A673 (cell line): ENCODE results near the gene ELMO3. TPM values are rescaled to one million over a fixed set of nuclear protein-coding genes. Genes with fewer than 3 reads are reported as not detected.

Source experiments
- BruUV-seq: library from RNA; stranded (reverse); fragments of 400-500 nt; replicated peaks from 2 replicates; lab custom pipeline; 2021; lab: Mats Ljungman, UMichigan
- CTCF ChIA-PET: fragments of 300-600 bp; sonication (Branson Sonifier 250); formaldehyde crosslinking; loops from one replicate; lab custom pipeline; 2022; ENCODE audit warnings: antibody characterized with exemption; lab: Charles Lee
- POLR2A ChIA-PET: fragments of 300-600 bp; sonication (Branson Sonifier 250); formaldehyde crosslinking; loops from one replicate; lab custom pipeline; 2022; ENCODE audit warnings: antibody characterized with exemption; ENCODE audit not compliant: low non-redundant PET; lab: Charles Lee
- DNase-seq: peaks from one replicate; pipeline ENCODE4 v3.0.0-alpha.2; 2015; ENCODE audit warnings: low spot score
- H3K27ac ChIP-seq: fragments of 200-600 bp; sonication (generic); 2 replicates; pipeline ENCODE4 v1.5.1; 2016; ENCODE audit warnings: mixed run types, low read depth, mild to moderate bottlenecking, mixed read lengths, antibody characterized with exemption, low read length; ENCODE audit not compliant: poor library complexity, severe bottlenecking
- H3K27me3 ChIP-seq: fragments of 200-600 bp; sonication (generic); replicated peaks from 2 replicates; pipeline ENCODE4 v1.6.1; 2017; ENCODE audit warnings: mixed run types, low read depth, mild to moderate bottlenecking, mixed read lengths, antibody characterized with exemption, low read length; ENCODE audit not compliant: insufficient read depth, poor library complexity
- H3K36me3 ChIP-seq: fragments of 200-600 bp; sonication (generic); 2 replicates; pipeline ENCODE4 v1.6.1; 2016; ENCODE audit warnings: mixed run types, mild to moderate bottlenecking, mixed read lengths, antibody characterized with exemption, low read length; ENCODE audit not compliant: insufficient read depth, poor library complexity, severe bottlenecking
- H3K4me1 ChIP-seq: fragments of 200-600 bp; sonication (generic); 2 replicates; pipeline ENCODE4 v1.6.1; 2017; ENCODE audit warnings: mixed run types, mild to moderate bottlenecking, mixed read lengths, antibody characterized with exemption, low read length; ENCODE audit not compliant: insufficient read depth, poor library complexity, severe bottlenecking
- H3K4me3 ChIP-seq: fragments of 200-600 bp; sonication (generic); 2 replicates; pipeline ENCODE4 v1.5.1; 2016; ENCODE audit warnings: low read depth, mixed run types, mild to moderate bottlenecking, mixed read lengths, low read length; ENCODE audit not compliant: poor library complexity, severe bottlenecking
- H3K9me3 ChIP-seq: fragments of 200-600 bp; sonication (generic); 2 replicates; pipeline ENCODE4 v1.6.1; 2016; ENCODE audit warnings: mixed run types, low read depth, mild to moderate bottlenecking, mixed read lengths, antibody characterized with exemption, low read length; ENCODE audit not compliant: poor library complexity, severe bottlenecking
- EZH2 ChIP-seq: fragments of 200-600 bp; sonication (generic); IDR thresholded peaks from 2 replicates; pipeline ENCODE4 v1.6.1; 2017; ENCODE audit warnings: borderline replicate concordance, low read depth, mild to moderate bottlenecking, mixed read lengths, antibody characterized with exemption, low read length; ENCODE audit not compliant: poor library complexity, severe bottlenecking
- intact Hi-C: fragments of 100-400 bp; cut with micrococcal nuclease; formaldehyde crosslinking; loops from one replicate; pipeline ENCODE4 v1.10.0; 2022; ENCODE audit not compliant: unreplicated experiment
- total RNA-seq: library from RNA; stranded (reverse); gene quantifications from 2 replicates; pipeline ENCODE4 v1.2.3, GENCODE V29; 2021
- TF ChIP-seq, protein P1 (sequence below): fragments of 300-800, 200-600 bp; sonication (generic); conservative IDR thresholded peaks from 2 replicates; pipeline ENCODE4 v1.5.1; 2017; ENCODE audit warnings: low read depth, mild to moderate bottlenecking, antibody characterized with exemption, low read length, moderate library complexity, mixed read lengths

Gene ELMO3
- total RNA-seq, 1 experiment from 2014 or later = 4.7 TPM

DNA sequence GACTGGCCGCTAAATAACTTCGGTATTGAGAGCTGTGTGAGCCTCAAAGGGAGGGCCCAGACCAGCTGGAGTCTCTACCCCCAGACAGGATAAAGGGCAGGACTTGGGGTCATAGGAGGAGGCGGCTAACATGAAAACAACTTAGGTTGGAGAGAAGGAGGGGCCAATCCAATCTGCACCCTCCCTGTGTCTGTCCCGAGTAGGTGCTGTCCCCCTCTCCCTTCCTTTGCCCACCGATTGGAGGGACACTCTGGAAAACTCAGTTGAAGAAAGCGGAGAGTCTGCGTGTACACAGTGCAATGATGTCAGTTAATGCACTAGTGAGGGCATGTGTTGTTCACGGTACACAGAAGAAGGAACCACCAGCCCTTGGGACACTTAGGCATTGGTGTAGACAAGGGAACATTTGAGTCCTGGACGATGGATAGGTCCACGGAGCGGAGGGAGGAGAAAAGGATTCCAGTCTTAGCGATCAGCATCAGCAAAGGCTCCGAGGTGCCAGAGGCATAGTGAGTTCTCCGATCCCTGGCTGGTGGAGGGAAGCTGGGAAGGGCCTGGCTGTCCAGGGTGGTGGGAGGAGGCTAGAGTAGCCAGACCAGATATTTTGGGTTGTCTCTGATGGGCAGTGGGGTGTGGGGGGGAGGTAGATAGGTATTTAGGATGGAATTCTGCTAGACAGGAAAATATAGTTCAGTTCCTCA lies 27.8 kb upstream of the ELMO3 start:
- BruUV-seq = TSS peak; percentile 62
- Histone ChIP-seq H3K27ac (peak overlapping the region; percentile 69), H3K9me3 (no peaks in the 10 kb centered on the region), H3K27me3 (no peaks in the 10 kb centered on the region), H3K4me1 (peaks cover 25% of the 10 kb centered on the region), H3K36me3 (no peaks in the 10 kb centered on the region), H3K4me3 (peak overlapping the region; percentile 52)
- intact Hi-C loops = no loop called here
- peak; percentile 25 for DNase-seq
- no peak for TF ChIP-seq EZH2
- TF ChIP-seq, protein P1, sequence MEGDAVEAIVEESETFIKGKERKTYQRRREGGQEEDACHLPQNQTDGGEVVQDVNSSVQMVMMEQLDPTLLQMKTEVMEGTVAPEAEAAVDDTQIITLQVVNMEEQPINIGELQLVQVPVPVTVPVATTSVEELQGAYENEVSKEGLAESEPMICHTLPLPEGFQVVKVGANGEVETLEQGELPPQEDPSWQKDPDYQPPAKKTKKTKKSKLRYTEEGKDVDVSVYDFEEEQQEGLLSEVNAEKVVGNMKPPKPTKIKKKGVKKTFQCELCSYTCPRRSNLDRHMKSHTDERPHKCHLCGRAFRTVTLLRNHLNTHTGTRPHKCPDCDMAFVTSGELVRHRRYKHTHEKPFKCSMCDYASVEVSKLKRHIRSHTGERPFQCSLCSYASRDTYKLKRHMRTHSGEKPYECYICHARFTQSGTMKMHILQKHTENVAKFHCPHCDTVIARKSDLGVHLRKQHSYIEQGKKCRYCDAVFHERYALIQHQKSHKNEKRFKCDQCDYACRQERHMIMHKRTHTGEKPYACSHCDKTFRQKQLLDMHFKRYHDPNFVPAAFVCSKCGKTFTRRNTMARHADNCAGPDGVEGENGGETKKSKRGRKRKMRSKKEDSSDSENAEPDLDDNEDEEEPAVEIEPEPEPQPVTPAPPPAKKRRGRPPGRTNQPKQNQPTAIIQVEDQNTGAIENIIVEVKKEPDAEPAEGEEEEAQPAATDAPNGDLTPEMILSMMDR = no peak
- ChIA-PET CTCF (interaction anchor here (0.6 to 1.9 kb wide), 2 partner anchors 16 to 228 kb away, joined by 4 to 10 read pairs; no protein-coding TSS in a partner anchor), POLR2A (no interaction called here)

DNA sequence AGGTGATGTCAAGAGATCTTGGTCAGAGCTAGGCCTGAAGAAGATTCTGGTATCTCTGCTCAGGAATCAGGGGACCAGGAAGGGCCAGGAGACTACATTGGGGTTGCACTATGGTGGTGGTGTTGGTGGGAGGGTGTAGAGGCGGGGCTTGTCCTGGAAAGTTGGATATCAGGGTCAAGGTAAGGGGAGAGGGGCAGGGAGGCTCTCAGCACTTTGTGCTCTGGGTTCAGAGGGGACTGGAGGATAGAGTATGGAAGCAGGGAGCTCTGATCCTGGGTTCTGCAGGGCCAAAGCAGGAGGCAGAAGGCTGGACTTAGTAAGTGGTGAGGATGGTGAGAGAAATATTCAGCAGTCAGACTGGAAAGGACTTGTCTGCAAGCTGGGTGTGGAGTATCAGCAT lies 25.6 kb upstream of the ELMO3 start:
- Histone ChIP-seq H3K4me1 (peaks cover 33% of the 10 kb centered on the region), H3K4me3 (peak overlapping the region; percentile 47), H3K36me3 (no peaks in the 10 kb centered on the region), H3K27me3 (no peaks in the 10 kb centered on the region), H3K27ac (peak overlapping the region; percentile 61), H3K9me3 (no peaks in the 10 kb centered on the region)
- DNase-seq = no peak
- ChIA-PET POLR2A (interaction anchor here (0.7 kb wide), 1 partner anchor 53 kb away, joined by 3 read pairs; no protein-coding TSS in a partner anchor), CTCF (interaction anchor here (0.7 to 0.9 kb wide), 2 partner anchors 18 to 516 kb away, joined by 3 to 5 read pairs; no protein-coding TSS in a partner anchor)
- intact Hi-C loops = no loop called here
- BruUV-seq = no TSS peak
- TF ChIP-seq, protein P1 = no peak
- TF ChIP-seq EZH2 = no peak

DNA sequence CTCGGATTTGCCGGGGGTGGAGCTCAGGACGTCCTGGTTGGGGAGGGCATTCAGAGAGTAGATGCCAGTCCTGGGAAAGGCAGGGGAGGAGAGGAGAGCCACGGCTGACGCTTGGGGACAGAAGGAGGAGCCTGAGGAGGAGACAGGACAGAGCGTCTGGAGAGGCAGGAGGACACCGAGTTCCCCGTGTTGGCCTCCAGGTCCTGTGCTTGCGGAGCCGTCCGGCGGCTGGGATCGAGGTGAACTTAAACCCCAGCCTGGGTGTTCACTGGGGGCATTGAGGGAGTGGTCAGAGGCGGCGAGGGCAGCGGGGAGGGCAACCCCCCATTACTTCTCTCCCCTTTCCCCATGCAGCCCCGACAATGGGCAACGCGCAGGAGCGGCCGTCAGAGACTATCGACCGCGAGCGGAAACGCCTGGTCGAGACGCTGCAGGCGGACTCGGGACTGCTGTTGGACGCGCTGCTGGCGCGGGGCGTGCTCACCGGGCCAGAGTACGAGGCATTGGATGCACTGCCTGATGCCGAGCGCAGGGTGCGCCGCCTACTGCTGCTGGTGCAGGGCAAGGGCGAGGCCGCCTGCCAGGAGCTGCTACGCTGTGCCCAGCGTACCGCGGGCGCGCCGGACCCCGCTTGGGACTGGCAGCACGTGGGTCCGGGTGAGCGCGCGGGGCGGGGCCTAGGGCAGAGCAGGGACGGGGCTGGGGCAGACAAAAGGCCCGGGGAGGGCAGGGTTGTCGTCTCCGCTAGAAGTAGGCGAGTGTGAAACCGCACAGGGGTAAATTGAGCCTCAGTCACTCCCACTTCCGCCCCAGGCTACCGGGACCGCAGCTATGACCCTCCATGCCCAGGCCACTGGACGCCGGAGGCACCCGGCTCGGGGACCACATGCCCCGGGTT lies 24.9 kb upstream of the ELMO3 start:
- H3K9me3 ChIP-seq = no peaks in the 10 kb centered on the region
- H3K4me3 ChIP-seq = peak overlapping the region; percentile 47
- POLR2A ChIA-PET = interaction anchor here (0.7 kb wide), 1 partner anchor 52 kb away, joined by 3 read pairs; no protein-coding TSS in a partner anchor
- peak overlapping the region; percentile 61 for H3K27ac ChIP-seq
- peak; percentile 87 for DNase-seq
- CTCF ChIA-PET = interaction anchor here (0.6 to 0.9 kb wide), 2 partner anchors 19 to 226 kb away, joined by 3 read pairs; no protein-coding TSS in a partner anchor
- H3K36me3 ChIP-seq = no peaks in the 10 kb centered on the region
- TF ChIP-seq, protein P1 = no peak; the same call in 1 of the 2 replicates
- TF ChIP-seq EZH2 = no peak
- BruUV-seq = no TSS peak
- intact Hi-C loops = no loop called here
- no peaks in the 10 kb centered on the region for H3K27me3 ChIP-seq
- peaks cover 36% of the 10 kb centered on the region for H3K4me1 ChIP-seq
